Effector memory CD8-positive, alpha-beta T cell (primary cell): ENCODE results near the gene ASCC1.
"Not testable (repeated sequence)": the region's sequence is repeated elsewhere in the genome, so short reads cannot be mapped to it uniquely, and the experiment has no call there.

Source experiments
- ATAC-seq: fragments of 150-1000 bp; cut with Tn5 transposase; replicated peaks from 2 replicates; pipeline ENCODE4 v1.10.0; 2021; ENCODE audit warnings: mild to moderate bottlenecking, moderate library complexity
- DNase-seq, 3 experiments: peaks; one replicate each; pipeline ENCODE4 v3.0.0; 2021
- H3K27ac Mint-ChIP-seq, 2 donors: one replicate each; pipeline ENCODE4 v1.8.0; 2022; ENCODE audit warnings: mild to moderate bottlenecking in 2 of 2, mixed read lengths in 2 of 2, moderate library complexity in 2 of 2
- H3K27me3 Mint-ChIP-seq, 2 donors: one replicate each; pipeline ENCODE4 v1.8.0; 2022; ENCODE audit warnings: mixed read lengths in 2 of 2
- H3K36me3 Mint-ChIP-seq: one replicate; pipeline ENCODE4 v1.8.0; 2022; ENCODE audit warnings: mild to moderate bottlenecking, moderate library complexity, mixed read lengths; ENCODE audit not compliant: insufficient read depth
- H3K4me1 Mint-ChIP-seq, 2 donors: one replicate each; pipeline ENCODE4 v1.8.0; 2022; ENCODE audit warnings: low read depth in 2 of 2, mixed read lengths in 2 of 2
- H3K4me3 Mint-ChIP-seq, 2 donors: one replicate each; pipeline ENCODE4 v1.8.0; 2022; ENCODE audit warnings: mild to moderate bottlenecking in 2 of 2, mixed read lengths in 2 of 2, moderate library complexity in 2 of 2
- H3K9me3 Mint-ChIP-seq, 2 donors: one replicate each; pipeline ENCODE4 v1.8.0; 2022; ENCODE audit warnings: mixed read lengths in 2 of 2

The ASCC1 gene

DNA sequence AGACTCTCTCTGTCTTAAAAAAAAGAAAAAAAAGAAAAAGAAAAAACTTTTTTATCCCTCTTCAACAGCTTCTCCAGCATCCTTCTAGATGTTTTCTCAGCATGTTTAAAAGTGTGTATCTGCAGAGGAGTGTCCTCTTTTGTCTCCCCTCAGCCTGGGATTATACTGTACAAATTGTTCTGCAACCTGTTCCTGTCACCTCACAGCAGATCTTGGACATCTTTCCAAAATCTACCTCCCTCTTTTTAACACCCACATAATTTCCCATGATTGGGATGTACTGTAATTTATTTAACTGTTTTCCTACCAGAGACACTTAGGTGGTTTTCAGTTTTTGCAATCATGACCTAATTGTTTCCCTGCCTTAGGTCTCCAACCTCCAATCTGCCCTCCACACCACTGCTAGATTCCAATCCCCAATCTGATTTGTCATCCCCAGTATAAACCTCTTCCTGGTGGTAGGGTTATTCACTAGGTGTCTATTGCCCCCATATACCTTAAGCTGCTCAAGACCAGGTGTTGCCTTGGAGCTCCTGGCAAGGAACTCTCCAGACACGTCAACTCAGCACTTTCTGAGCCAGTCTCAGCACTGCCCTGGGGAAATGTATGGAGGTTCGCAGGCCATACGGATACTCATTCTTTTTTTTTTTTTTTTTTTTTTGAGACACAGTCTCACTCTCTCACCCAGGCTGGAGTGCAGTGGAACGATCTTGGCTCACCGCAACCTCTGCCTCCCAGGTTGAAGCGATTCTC, 40.1 kb upstream of the ASCC1 start:
- H3K27me3 Mint-ChIP-seq, result no peaks in the 10 kb centered on the region
- H3K4me3 Mint-ChIP-seq, result peak overlapping the region in 1 of 2 donors; percentile 23
- DNase-seq (no peak), ATAC-seq (no peak)
- peaks cover 51 to 55% of the 10 kb centered on the region in 2 donors for H3K4me1 Mint-ChIP-seq
- H3K36me3 Mint-ChIP-seq, result peaks cover 8% of the 10 kb centered on the region
- no peaks in the 10 kb centered on the region for H3K9me3 Mint-ChIP-seq
- no peak overlapping the region for H3K27ac Mint-ChIP-seq

DNA sequence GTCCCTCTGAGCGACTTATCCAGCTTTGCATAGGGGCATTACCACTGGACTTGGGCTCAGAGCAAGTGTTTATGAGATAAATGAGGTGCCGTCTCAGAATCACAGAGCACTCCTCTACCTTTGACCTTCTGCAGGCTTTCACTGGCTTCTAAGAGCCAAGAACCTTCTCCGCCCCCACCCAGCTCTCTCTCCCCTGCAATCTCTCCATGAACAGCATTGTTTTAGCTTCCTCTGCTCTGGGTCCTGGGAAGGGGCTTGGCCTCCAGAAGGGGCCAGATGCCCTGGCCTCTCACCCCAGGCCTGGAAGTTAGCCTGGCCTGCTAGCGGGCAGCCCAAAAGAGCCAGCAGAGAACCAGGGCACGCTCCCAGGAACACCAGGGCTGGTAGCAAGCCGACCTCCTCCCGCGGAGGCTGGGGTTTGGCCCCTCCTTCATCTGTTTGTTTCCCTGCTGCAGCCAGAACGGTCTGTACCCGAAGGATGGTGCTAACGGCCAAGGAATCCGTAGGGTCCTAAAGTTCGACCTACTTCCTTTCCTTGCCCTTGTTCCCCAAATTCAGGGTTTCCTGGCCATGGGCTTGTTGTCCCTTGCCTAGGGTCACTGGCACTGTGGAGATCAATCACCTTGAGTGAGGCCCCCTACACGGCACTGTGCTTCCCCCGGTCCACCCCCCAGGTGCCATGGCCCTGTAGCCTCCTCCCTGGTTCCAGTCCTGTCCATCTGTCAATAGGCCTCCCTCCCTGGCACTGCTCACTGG, 38.9 kb upstream of the ASCC1 start:
- Mint-ChIP-seq H3K27ac (peak overlapping the region; percentile 55 to 92), H3K4me1 (peaks cover 47 to 50% of the 10 kb centered on the region in 2 donors), H3K27me3 (no peaks in the 10 kb centered on the region), H3K36me3 (peaks cover under 1% of the 10 kb centered on the region), H3K9me3 (no peaks in the 10 kb centered on the region), H3K4me3 (peak overlapping the region; percentile 52 to 78)
- ATAC-seq (peak; percentile 70), DNase-seq (no peak)

DNA sequence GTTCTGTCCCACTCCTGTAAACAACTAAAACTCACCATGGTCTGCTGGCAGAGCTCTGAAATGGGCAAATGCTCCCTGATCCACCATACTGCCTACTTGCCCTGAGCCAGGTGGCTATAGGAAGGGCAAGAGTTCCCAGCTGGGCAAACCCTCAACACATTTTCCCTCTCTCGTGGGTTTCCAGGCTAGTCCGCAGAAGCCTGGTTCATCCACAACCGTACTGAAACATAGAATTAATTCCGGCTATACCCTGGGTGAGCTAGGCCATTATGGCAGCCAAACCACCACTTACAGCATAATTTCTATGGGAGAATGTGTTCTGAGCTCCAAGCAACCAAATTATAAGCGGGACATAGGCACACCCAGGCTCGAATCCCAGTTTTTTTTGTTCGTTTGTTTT, 37.5 kb upstream of the ASCC1 start:
- H3K4me3 Mint-ChIP-seq, result no peak overlapping the region
- H3K27me3 Mint-ChIP-seq, result no peaks in the 10 kb centered on the region
- no peak for DNase-seq
- peaks cover 7% of the 10 kb centered on the region for H3K36me3 Mint-ChIP-seq
- H3K4me1 Mint-ChIP-seq, result peaks cover 42 to 44% of the 10 kb centered on the region in 2 donors
- ATAC-seq, result no peak
- H3K9me3 Mint-ChIP-seq, result no peaks in the 10 kb centered on the region
- H3K27ac Mint-ChIP-seq, result peak overlapping the region in 1 of 2 donors; percentile 69

DNA sequence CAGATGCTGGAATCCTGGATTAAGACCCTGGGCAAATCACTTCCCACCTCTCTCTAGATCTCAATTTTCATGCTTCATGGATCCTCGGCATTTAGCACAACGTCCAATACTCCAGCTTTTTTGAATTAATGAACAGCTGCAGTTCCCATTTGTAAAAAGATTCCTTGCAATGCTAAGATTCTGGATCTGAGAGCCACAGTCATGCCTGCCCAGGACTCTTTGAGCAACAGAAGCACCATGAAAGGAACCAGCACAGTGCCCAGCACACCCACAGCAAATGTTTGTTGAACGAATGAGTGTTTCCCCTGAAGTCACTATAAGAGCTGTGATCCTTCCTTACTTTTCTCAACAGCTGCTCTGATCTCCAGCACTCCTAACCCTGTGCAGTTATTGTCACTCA, 36.9 kb upstream of the ASCC1 start:
- peak overlapping the region in 1 of 2 donors; percentile 69 for H3K27ac Mint-ChIP-seq
- DNase-seq, result no peak
- no peaks in the 10 kb centered on the region for H3K9me3 Mint-ChIP-seq
- no peak for ATAC-seq
- no peak overlapping the region for H3K4me3 Mint-ChIP-seq
- H3K36me3 Mint-ChIP-seq, result peaks cover 13% of the 10 kb centered on the region
- H3K4me1 Mint-ChIP-seq, result peaks cover 46 to 47% of the 10 kb centered on the region in 2 donors
- no peaks in the 10 kb centered on the region for H3K27me3 Mint-ChIP-seq

DNA sequence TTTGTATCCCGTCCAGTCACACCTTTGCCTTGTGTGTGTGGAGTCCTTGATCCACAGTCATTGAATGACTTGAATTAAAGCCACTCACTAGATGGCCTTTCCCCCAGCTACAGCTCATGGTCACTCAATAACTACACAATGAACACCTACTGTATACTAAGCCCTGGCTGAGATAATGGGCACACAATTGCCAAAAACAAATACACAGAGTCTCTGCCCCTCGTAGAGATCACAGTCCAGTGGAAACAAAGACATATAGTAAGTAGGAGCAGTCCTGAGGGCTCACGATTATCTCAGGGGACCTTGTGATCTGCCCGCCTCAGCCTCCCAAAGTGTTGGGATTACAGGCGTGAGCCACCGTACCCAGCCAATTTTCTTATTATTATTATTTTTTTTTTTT, 35.6 kb upstream of the ASCC1 start:
- H3K9me3 Mint-ChIP-seq, result no peaks in the 10 kb centered on the region
- H3K4me1 Mint-ChIP-seq, result peaks cover 50 to 51% of the 10 kb centered on the region in 2 donors
- H3K27me3 Mint-ChIP-seq, result no peaks in the 10 kb centered on the region
- ATAC-seq (no peak), DNase-seq (no peak)
- H3K27ac Mint-ChIP-seq, result peak overlapping the region in 1 of 2 donors; percentile 35
- H3K4me3 Mint-ChIP-seq, result peak overlapping the region; percentile 10 to 49
- H3K36me3 Mint-ChIP-seq, result peaks cover 14% of the 10 kb centered on the region

DNA sequence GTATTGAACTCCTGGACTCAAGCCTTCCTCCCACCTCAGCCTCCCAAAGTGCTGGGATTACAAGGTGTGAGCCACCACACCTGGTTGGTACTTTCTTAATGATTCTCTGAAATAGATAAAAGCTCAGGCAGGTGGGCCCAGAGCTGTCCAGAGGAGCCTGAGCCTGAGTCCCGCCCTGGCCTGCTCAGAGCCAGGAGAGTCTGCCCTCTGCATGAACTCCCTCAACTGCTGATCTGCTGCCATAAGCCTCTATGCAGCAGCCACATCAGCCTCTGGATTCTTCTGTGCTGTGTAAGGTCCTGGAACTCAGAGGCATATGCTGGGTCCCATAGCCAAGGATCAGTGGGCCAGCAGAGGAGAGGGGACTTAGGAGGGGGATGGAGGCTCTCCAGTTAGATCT, 34.6 kb upstream of the ASCC1 start:
- DNase-seq, result no peak
- no peak for ATAC-seq
- H3K36me3 Mint-ChIP-seq, result peaks cover 14% of the 10 kb centered on the region
- peaks cover 52 to 53% of the 10 kb centered on the region in 2 donors for H3K4me1 Mint-ChIP-seq
- H3K27ac Mint-ChIP-seq, result peak overlapping the region; percentile 68 to 76
- peak overlapping the region; percentile 70 to 78 for H3K4me3 Mint-ChIP-seq
- no peaks in the 10 kb centered on the region for H3K27me3 Mint-ChIP-seq
- H3K9me3 Mint-ChIP-seq, result no peaks in the 10 kb centered on the region

DNA sequence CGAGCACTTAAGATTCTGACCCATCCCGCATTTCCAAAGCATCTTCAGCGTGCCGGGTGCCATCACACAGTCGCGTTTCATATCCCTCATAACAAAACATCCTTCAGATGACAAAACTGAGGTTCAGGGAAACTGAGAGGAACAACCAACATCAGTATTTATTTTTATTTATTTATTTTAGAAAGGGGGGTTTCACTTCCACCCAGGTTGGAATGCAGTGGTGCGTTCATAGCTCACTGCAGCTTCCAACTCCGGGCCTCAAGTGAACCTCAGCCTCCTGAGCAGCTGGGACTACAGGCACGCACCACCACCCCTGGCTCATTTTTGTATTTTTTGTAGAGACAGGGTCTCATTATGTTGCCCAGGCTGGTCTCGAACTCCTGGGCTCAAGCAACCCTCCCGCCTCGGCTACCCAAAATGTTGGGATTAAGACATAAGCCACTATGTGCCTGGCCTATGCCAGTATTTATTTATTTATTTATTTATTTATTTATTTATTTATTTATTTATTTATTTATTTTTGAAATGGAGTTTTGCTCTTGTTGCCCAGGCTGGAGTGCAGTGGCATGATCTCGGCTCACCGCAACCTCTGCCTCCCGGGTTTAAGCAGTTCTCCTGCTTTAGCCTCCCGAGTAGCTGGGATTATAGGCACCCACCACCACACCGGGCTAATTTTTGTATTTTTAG, 33.2 kb upstream of the ASCC1 start:
- not testable (repeated sequence) for ATAC-seq, H3K9me3 Mint-ChIP-seq, DNase-seq, H3K27me3 Mint-ChIP-seq
- H3K36me3 Mint-ChIP-seq, result peaks cover 14% of the 10 kb centered on the region
- peak overlapping the region; percentile 77 to 80 for H3K4me3 Mint-ChIP-seq
- peak overlapping the region; percentile 87 to 88 for H3K27ac Mint-ChIP-seq
- peaks cover 56 to 57% of the 10 kb centered on the region in 2 donors for H3K4me1 Mint-ChIP-seq

DNA sequence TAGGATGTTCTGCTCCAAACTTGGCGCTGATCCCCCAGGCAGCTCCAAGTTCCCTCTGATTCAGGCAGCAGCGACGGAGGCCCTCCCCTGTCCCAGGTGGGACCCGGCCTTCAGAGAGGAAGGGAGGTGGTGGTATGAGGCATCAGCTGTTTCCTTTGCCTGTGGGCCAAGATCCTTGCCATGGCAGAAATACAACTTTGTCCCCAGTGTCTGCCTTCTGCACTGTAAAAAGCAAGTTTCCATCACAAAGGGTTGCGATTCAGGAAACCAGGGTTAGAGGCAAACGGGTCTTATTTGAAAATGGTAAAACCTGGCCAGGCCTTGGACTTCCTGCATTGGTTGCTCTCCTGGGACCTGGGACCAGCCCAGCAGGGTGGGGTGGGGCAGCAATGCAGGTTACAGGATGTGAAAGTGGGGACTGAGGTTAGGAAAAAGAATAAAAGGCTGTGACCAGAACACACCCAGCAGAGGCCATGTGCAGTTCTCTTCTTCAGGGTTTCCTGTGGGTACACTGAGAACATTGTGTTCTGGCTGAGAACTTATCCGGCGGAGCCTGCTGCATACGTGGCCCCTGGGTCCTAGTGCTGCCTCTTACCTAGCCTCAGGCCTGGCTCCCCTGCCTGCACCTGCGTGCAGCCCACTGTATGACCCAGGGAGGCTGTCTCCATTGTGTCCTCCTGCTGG, 32.5 kb upstream of the ASCC1 start:
- Mint-ChIP-seq H3K4me3 (peak overlapping the region; percentile 77 to 80), H3K4me1 (peaks cover 59% of the 10 kb centered on the region in 2 donors), H3K9me3 (no peaks in the 10 kb centered on the region), H3K27me3 (no peaks in the 10 kb centered on the region), H3K27ac (peak overlapping the region; percentile 87 to 88), H3K36me3 (peaks cover 14% of the 10 kb centered on the region)
- peak; percentile 66 to 70 (median 69) for DNase-seq
- peak; percentile 90 for ATAC-seq

DNA sequence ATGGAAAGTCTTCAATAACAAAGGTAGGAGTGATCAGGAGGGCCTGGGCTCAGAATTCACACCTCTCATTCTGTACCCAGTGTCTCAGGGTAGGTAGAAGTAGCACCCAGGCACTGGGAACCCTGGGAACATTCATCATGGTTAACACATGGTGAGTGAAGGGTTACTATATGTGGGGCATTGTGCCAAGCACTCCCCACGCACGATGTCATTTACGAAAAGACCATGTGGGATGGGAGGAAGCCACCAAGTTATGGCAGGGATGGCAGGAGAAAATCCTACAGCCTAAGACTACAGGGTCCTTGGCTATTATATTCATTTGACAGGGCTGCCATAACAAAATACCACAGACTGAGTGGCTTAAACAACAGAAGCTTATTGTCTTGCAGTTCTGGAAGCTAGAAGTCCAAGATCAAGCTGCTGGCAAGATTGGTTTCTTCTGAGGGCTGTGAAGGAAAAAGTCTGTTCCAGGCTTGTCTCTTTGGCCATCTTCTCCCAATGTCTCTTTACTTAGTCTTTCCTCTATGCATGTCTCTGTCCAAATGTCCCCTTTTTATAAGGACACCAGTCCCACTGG, 30.0 kb upstream of the ASCC1 start:
- ATAC-seq (no peak), DNase-seq (no peak)
- Mint-ChIP-seq H3K27me3 (no peaks in the 10 kb centered on the region), H3K36me3 (peaks cover 14% of the 10 kb centered on the region), H3K9me3 (no peaks in the 10 kb centered on the region), H3K4me1 (peaks cover 63% of the 10 kb centered on the region in 2 donors), H3K4me3 (peak overlapping the region in 1 of 2 donors; percentile 9), H3K27ac (peak overlapping the region; percentile 76 to 84)

DNA sequence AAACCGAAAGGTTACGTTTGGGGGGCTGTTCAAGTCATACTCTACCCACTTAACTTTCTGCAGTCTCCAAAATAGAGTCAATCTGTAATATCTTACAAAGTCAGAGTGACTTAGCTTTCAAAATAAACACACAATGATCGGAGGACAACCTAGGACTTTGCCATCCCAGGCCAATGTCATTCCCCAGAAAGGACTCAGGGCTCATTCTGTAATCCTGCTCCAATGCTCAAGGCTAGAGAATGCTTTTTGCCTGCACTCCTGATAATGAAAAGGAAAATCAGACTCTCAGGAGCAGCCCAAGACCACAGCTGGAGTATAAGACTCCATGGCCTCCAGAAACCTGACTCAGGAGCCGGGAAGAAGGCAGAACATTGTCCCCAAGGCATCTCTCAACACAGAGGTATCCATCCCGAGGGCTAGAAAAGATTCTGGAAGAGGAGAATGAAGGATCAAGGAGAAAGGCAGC, 28.5 kb upstream of the ASCC1 start:
- ATAC-seq (no peak), DNase-seq (no peak)
- Mint-ChIP-seq H3K4me3 (peak overlapping the region in 1 of 2 donors; percentile 27), H3K4me1 (peaks cover 59 to 61% of the 10 kb centered on the region in 2 donors), H3K9me3 (no peaks in the 10 kb centered on the region), H3K36me3 (peaks cover 11% of the 10 kb centered on the region), H3K27ac (peak overlapping the region; percentile 76 to 84), H3K27me3 (no peaks in the 10 kb centered on the region)

DNA sequence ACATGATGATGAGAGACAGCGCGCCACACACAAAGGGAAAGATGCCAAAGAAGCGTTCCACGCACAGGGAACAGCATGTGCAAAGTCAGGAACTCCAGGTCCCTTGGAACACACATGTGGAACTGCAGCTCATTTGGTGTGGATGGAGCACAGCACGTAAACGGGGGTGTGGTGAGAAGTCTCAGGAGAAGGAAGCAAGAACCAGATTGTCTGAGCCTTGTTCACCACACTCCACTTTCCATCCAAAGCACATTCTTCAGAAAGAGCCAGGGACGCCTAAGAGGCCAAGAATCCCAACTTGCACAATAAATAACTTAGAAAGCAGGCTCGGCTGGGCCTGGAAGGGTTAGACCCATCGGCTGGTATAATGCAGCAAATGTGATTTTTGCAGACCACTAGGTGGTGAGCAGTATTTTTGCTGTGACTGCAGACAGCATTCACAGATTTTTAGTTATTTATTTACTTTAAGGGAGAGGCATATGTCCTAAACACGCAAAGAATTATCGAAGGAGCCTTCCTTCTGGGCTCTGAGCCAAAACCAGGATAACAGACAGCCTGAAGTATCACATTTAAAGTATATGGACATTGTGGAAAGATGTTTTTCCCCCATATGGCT, 27.9 kb upstream of the ASCC1 start:
- ATAC-seq, result no peak
- Mint-ChIP-seq H3K9me3 (no peaks in the 10 kb centered on the region), H3K4me1 (peaks cover 58 to 60% of the 10 kb centered on the region in 2 donors), H3K4me3 (peak overlapping the region in 1 of 2 donors; percentile 27), H3K27me3 (no peaks in the 10 kb centered on the region), H3K27ac (peak overlapping the region; percentile 76 to 84), H3K36me3 (peaks cover 11% of the 10 kb centered on the region)
- no peak for DNase-seq

DNA sequence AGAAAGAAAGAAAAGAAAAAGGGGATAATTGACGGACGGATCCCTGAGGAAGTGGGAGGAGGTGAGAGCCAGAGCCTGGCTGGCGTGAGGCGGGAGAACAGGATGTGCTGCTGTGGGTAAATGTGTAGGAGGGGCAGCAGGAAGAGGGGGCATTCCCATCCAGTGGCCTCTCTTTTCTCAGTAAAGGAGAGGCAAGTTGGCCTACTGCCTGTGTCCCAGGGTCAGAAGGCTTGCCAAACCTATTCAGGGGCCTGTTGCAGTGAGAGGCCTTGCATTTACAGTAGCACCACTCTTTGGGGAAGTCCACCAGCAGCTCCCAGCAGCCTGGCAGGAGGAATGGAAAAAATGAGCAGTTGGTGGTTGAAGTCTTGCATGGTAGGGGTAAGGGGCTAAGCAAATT, 26.6 kb upstream of the ASCC1 start:
- Mint-ChIP-seq H3K4me3 (peak overlapping the region in 1 of 2 donors; percentile 44), H3K4me1 (peaks cover 45 to 49% of the 10 kb centered on the region in 2 donors), H3K36me3 (no peaks in the 10 kb centered on the region), H3K9me3 (no peaks in the 10 kb centered on the region), H3K27me3 (no peaks in the 10 kb centered on the region), H3K27ac (peak overlapping the region; percentile 85 to 86)
- ATAC-seq (no peak), DNase-seq (no peak)
